MM.1S (cell line): ENCODE data around the gene AGBL1.

Source experiments
- EZH2 ChIP-seq: fragments of 300-600 bp; sonication (generic); optimal IDR thresholded peaks from 2 replicates; pipeline ENCODE3; 2017; ENCODE audit warnings: low read depth, mild to moderate bottlenecking, antibody characterized with exemption, low read length, mixed read lengths
- EZH2phosphoT487 ChIP-seq: fragments of 300-600 bp; sonication (generic); IDR thresholded peaks from 2 replicates; pipeline ENCODE4 v1.6.1; 2018; ENCODE audit warnings: antibody characterized with exemption, low read length
- TF ChIP-seq, protein P1 (sequence below): fragments of 300-600 bp; sonication (generic); IDR thresholded peaks from 2 replicates; pipeline ENCODE4 v1.5.1; 2016; ENCODE audit warnings: antibody characterized with exemption, low read length, mixed read lengths

DNA sequence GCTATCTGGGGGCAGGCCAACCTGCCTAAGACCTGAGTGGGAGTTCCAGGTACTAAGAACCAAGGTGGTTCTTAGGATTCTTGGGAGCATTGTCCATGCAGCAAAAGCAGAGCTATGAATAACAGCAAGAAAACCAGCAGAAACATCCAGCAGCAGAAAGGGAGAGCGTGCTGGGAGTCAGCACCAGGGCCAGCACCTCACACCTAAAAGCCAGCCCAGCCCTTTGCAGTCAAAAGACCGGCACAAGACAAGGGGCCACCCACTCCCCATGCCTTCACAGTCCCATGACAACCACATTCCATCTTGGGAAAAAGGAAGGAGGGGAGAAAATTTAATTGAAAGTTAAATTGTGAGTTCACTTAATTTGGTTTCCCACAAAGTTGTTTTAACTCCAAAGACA, 364.9 kb downstream of the AGBL1 start:
- TF ChIP-seq, protein P1, sequence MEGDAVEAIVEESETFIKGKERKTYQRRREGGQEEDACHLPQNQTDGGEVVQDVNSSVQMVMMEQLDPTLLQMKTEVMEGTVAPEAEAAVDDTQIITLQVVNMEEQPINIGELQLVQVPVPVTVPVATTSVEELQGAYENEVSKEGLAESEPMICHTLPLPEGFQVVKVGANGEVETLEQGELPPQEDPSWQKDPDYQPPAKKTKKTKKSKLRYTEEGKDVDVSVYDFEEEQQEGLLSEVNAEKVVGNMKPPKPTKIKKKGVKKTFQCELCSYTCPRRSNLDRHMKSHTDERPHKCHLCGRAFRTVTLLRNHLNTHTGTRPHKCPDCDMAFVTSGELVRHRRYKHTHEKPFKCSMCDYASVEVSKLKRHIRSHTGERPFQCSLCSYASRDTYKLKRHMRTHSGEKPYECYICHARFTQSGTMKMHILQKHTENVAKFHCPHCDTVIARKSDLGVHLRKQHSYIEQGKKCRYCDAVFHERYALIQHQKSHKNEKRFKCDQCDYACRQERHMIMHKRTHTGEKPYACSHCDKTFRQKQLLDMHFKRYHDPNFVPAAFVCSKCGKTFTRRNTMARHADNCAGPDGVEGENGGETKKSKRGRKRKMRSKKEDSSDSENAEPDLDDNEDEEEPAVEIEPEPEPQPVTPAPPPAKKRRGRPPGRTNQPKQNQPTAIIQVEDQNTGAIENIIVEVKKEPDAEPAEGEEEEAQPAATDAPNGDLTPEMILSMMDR: no peak
- no peak for TF ChIP-seq EZH2
- TF ChIP-seq EZH2phosphoT487: no peak
